Measurements from ENCODE around the gene ACAP1. TPM values are rescaled to one million over a fixed set of nuclear protein-coding genes. Genes with fewer than 3 reads are reported as not detected.
A peak's percentile ranks its signal among the peaks of the same experiment; 100 is the strongest.
"Not testable (repeated sequence)": the region's sequence is repeated elsewhere in the genome, so short reads cannot be mapped to it uniquely, and the experiment has no call there.

ACAP1 gene
- total RNA-seq, 1 experiment from 2014 or later: not detected

DNA sequence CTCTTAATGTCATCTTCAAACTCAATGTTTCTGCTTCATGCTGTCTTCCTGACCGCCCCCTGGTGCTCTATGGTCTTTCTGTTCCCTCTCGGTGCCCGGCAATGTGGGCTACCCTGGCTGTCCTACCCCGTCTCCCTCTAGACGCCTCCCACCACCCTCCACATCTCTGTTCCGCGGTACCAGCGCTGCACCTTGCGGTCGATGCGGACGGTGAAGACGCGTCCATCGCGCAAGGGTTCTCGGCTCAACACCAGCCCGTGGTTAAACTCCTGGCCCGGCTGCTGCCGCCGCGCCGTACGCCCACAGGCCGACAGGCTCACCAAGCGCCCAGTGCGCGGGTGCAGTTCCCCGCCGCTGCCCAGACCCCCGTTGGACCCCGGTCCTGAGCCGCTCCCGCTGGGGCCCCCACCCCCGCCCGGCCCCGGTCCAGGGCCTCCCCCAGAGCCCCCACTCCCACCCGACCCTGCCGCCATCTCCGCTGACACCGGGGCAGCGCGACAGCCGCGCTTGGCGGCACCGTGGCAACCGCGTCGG is 7.4 kb upstream of the ACAP1 start, which contains the start of gene NEURL4:
Gene NEURL4, minus strand, starts transcription at position 496 of the 534 bp plus-strand sequence. Its CDS starts 23 bp downstream, at position 473.
- no peak for DNase-seq (ENCODE audit: low read depth)

- DNase-seq (ENCODE audit: low read depth): peak; percentile 99
These were observed 6.8 kb upstream of the ACAP1 start for GRCh38 chr17:7329374-7329996.

DNA sequence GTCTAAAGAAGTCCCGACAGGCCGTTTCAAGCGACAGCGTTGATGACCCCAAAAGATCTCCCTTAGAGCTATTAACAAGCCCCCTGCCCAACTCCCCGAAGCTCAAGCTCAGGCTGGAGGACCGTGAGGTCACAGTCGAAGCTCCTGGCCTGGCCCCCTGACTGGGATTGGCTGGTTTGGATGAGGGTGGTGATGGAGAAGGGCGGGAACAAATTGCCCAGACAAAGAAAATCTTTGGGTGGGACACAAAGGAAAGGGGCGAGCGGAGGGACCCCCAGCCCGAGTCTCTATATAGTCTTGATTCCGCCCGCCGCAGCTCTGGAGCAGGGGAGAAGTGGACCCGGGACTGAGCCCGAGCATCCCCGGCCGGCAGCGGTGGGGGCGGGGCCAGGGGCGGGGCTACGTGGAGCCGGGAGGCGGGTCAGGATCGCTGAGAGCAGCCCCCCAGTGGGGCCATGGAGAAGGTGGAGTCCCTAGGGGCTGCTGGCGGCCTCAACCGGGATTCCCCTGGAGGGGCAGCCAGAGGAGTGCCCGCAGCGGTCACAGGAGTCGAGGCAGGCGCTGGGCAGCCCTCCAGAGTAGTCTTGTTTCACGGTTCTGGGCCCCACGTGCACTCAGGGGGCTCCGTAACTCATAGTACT is 6.2 kb upstream of the ACAP1 start:
- DNase-seq (ENCODE audit: low read depth): peak; percentile 74

- no peak for DNase-seq (ENCODE audit: low read depth)
These were observed 5.7 kb upstream of the ACAP1 start for GRCh38 chr17:7330638-7331015.

DNA sequence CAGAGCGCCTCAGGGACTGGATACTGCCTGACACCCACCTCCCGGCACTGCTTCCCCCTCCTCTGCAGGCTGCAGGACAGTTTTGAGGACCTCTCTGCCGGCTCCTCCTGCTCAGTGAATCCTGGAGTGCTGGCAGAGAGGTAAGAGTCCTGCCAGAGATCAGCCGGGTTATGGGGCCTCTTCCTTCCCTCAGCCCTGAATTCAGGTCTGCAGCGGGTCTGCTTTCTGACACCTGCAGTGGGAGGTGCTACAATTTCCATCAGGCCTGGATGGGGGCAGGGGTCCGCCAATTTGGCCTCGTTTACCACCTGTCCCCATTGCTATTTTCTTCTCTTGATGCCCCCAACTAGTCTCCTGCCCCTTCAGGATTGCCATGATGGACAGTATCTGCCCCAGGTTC is 4.2 kb upstream of the ACAP1 start:
- DNase-seq (ENCODE audit: low read depth): no peak

- not testable (repeated sequence) for DNase-seq (ENCODE audit: low read depth)
These were observed 3.7 kb upstream of the ACAP1 start for GRCh38 chr17:7332600-7333069.

DNA sequence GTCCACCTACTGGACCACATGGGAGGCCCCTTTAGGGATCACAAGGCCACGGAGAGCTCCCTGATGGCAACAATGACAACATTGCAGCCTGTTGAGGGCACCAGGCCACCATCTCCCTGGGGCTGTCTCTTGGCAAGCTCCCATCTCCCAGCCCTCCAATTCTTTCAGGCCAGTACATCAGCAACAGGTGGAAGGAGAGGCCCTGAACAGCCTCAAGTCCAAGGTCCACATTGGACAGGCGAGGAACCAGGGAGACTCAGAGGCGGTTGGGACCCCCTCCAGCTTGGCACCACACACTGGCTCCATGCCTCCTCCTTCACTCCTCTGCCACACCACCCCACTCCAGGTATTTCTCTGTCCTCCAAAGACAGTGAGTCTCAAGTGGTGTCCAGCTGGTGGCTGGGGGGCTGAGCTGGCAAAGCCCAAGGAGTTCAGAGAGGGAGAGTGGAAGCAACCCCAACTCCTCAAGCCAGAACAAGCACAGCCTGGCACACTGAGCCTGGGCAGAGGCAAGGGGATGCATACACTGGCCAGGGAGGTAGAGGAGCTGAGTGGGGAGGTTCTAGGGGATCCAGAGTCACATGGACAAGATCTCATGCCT is 1.3 kb upstream of the ACAP1 start:
- DNase-seq (ENCODE audit: low read depth): no peak

- DNase-seq (ENCODE audit: low read depth): not testable (repeated sequence)
These were observed 564 bp upstream of the ACAP1 start for GRCh38 chr17:7335765-7336164.

DNA sequence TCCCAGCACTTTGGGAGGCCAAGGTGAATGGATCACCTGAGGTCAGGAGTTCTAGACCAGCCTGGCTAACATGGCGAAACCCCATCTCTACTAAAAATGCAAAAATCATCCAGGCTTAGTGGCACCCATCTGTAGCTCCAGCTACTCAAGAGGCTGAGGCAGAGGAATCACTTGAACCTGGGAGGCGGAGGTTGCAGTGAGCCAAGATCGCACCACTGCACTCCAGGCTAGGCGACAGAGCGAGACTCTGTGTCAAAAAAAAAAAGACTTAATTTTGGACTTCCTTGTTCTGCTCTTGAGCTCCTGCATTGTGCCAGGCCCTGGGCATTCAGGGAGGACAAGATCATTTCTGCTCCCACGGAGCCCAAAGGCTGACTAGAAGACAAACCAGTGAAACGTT is 1.3 kb downstream of the ACAP1 start:
- not testable (repeated sequence) for DNase-seq (ENCODE audit: low read depth)

DNA sequence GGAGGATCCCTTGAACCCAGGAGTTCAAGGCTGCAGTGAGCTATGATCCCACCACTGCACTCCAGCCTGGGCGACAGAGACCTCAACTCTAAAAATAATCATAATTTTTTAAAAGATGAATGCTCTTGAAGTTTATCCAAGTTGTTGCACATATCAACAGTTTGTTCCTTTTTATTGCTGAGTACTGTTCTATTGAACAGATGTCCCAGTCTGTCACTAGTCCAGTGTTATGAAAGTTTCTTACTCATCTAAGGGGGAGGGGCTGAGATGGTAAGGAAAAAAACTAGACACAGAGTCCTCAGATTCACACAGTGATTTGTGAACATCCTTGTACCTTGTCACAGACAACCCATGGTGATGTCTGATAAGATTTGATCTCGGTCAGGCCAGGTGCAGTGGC is 3.9 kb downstream of the ACAP1 start:
- peak; percentile 85 for DNase-seq (ENCODE audit: low read depth)

GRCh38 chr17:7341842-7342241 is 5.5 kb downstream of the ACAP1 start:
- DNase-seq (ENCODE audit: low read depth): no peak

DNA sequence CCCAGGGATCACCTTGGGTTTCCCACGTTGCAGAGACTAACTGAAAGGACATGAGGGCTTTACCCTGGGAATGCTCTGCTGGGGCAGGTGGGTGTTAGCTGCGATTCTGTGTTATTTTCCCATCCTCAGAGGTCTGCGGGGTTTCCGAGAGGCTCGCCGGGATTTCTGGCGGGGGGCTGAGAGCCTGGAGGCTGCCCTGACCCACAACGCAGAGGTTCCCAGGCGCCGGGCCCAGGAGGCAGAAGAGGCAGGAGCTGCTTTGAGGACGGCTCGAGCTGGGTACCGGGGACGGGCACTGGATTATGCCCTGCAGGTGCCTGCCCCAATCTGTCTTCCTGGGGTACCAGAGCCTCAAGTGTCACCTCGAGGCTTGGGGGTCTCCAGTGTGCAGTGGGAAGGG is 6.9 kb downstream of the ACAP1 start:
- DNase-seq (ENCODE audit: low read depth): no peak

DNA sequence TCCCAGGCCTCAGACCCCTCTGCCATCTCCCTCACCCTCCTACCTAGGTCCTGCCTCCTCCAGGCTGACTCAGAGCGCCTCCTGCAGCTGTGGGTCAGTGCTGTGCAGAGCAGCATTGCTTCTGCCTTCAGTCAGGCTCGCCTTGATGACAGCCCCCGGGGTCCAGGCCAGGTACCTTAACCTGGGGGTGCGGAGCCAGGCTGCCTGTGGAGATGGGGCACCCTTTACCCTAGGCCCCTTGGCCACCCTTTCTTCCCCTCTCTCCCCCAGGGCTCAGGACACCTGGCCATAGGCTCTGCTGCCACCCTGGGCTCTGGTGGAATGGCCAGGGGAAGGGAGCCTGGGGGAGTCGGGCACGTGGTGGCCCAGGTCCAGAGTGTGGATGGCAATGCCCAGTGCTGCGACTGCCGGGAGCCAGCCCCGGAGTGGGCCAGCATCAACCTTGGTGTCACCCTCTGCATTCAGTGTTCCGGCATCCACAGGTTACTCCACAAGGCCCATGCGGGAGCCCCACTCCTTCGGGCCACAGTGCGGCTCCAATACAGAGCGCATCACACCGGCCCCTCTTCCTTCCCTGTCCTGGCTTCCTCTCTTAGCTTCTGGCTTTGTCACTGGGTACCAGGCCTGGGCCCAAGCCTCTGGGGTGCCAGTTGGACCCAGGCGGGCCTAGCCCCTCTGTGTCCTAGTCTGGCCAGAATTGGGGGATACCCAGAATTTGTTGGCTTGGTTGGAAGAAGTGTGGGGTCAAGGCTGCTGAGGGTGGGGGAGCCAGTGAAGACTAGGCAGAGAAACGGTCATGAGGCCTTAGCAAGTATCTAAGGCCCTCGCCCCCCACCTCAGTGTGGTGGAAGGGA is 10.7 kb downstream of the ACAP1 start:
- DNase-seq (ENCODE audit: low read depth): no peak

DNA sequence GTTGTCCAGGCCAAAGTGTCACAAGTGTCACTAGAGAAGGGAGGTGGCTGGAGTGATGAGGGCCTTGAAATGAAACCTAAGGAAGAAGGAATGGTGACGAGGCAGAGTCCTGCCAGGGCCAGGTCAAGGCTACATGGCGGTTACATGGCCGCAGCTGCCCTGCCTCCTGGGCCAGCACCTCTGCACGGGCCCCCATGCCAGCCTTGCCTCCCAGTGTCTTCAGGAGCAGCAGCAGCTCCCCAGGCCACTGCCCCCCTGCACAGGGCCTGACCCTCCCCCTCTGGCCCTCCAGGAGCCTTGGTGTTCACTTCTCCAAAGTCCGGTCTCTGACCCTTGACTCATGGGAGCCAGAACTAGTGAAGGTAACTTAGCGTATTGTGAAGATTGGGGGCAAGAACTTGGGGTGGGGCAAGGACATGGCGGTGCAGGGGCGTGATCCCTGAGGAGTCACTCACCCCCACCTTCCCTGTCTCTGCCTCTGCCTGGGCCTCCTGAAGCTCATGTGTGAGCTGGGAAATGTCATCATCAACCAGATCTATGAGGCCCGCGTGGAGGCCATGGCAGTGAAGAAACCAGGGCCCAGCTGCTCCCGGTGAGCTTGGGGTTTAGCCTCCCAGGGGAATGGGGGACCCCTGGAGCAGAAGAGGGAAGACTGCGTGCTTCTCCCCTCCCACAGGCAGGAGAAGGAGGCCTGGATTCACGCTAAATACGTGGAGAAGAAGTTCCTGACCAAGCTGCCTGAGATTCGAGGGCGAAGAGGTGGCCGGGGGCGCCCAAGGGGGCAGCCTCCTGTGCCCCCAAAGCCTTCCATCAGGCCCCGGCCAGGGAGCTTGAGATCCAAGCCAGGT is 11.5 kb downstream of the ACAP1 start:
- DNase-seq (ENCODE audit: low read depth): no peak

GRCh38 chr17:7348478-7349242 is 12.3 kb downstream of the ACAP1 start:
- no peak for DNase-seq (ENCODE audit: low read depth)

DNA sequence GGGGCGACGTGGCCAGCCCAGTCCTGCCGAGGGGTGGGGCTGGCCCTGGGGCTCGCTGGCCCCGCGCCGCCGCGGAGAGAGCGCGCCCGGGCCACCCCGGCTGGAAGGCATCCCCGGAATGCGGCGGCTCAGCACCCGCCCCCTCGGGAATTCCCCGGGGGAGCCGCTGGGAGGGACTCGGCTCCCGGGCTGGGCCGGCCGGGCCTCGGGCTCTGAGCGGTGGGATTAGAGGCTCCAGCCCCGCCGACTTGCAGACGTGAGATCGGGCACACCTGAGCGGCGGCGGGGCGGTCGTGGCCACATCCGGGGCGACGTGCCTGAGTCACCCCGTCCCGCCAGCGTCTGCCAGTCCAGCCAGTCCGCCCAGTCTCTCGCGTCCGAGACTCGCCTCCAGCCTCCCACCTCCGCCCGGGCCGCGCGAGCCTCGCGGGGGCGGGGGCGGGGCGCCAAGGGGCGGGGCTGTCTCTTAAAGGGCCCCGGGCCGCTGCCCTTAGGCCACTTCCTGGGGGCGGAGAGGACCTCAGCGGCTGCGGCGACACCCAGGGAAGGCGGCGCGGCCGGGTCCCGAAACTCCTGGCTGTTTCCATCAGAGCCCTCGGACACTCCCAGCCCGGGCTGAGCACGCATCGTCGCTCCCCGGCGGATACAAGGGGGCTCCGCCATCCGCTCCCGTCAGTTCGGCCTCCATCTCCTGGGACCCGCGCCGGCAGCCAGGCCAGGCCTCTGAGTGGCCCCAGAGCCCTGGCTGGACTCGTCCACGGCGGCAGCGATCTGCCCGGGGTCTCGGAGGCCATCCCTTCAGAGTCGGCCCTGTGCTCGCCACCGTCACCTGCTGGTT is 15.6 kb downstream of the ACAP1 start, which contains the start of gene KCTD11:
Gene KCTD11, plus strand, starts transcription at position 498 of the 838 bp plus-strand sequence.
- peak; percentile 88 for DNase-seq (ENCODE audit: low read depth)

GRCh38 chr17:7352503-7352889 is 16.2 kb downstream of the ACAP1 start:
- DNase-seq (ENCODE audit: low read depth): no peak

DNA sequence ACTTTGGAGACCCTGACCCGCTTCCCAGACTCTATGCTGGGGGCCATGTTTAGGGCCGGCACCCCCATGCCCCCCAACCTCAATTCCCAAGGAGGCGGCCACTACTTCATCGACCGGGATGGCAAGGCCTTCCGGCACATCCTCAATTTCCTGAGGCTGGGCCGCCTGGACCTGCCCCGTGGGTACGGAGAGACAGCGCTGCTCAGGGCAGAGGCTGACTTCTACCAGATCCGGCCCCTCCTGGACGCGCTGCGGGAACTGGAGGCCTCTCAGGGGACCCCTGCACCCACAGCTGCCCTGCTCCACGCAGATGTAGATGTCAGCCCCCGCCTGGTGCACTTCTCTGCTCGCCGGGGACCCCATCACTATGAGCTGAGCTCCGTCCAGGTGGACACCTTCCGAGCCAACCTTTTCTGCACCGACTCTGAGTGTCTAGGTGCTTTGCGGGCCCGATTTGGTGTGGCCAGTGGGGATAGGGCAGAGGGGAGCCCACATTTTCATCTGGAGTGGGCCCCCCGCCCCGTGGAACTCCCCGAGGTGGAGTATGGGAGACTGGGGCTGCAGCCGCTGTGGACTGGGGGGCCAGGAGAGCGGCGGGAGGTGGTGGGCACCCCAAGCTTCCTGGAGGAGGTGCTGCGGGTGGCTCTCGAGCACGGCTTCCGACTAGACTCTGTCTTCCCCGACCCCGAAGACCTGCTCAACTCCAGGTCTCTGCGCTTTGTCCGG is 16.7 kb downstream of the ACAP1 start:
- no peak for DNase-seq (ENCODE audit: low read depth)
